SU-DHL-6 (cell line): Measurements from ENCODE around the gene ZNF311.

Source experiments
- H2AFZ ChIP-seq: fragments of 200-600 bp; sonication (generic); 2 replicates; pipeline ENCODE4 v1.6.1; 2014; ENCODE audit warnings: low read depth, mild to moderate bottlenecking, moderate library complexity, mixed read lengths, antibody characterized with exemption, low read length; ENCODE audit not compliant: severe bottlenecking
- H3F3A ChIP-seq: fragments of 200-600 bp; shearing (Covaris generic); 2 replicates; pipeline ENCODE4 v1.6.0; 2016; ENCODE audit warnings: antibody characterized with exemption, mild to moderate bottlenecking; ENCODE audit not compliant: insufficient read depth
- H3K27ac ChIP-seq: fragments of 200-600 bp; sonication (generic); 2 replicates; pipeline ENCODE4 v1.5.1; 2016; ENCODE audit warnings: low read depth, mild to moderate bottlenecking, low read length, moderate library complexity, mixed read lengths
- H3K27me3 ChIP-seq: fragments of 200-600 bp; sonication (generic), shearing (Covaris generic); 2 replicates; pipeline ENCODE4 v1.6.0; 2014; ENCODE audit warnings: mild to moderate bottlenecking, low read length
- H3K36me3 ChIP-seq: fragments of 200-600 bp; sonication (generic); 2 replicates; pipeline ENCODE4 v1.6.1; 2014; ENCODE audit warnings: mild to moderate bottlenecking, low read length, mixed read lengths
- H3K4me2 ChIP-seq: fragments of 300-600, 200-600 bp; shearing (Covaris generic), sonication (generic); 2 replicates; pipeline ENCODE4 v1.6.0; 2014; ENCODE audit warnings: low read length, low read depth, mild to moderate bottlenecking; ENCODE audit not compliant: poor library complexity, severe bottlenecking
- H3K4me3 ChIP-seq: fragments of 200-600 bp; sonication (generic); 2 replicates; pipeline ENCODE4 v1.5.1; 2014; ENCODE audit warnings: antibody characterized with exemption, low read length, mild to moderate bottlenecking, mixed read lengths; ENCODE audit not compliant: insufficient read depth, poor library complexity, severe bottlenecking
- H3K79me2 ChIP-seq: fragments of 200-600 bp; sonication (generic); 2 replicates; pipeline ENCODE4 v1.6.1; 2014; ENCODE audit warnings: mild to moderate bottlenecking, low read length, moderate library complexity; ENCODE audit not compliant: insufficient read depth
- H3K9ac ChIP-seq: fragments of 200-600 bp; sonication (generic); 2 replicates; pipeline ENCODE4 v1.7.0; 2014; ENCODE audit warnings: mild to moderate bottlenecking, low read length
- H3K9me2 ChIP-seq: fragments of 200-600 bp; sonication (generic); replicated peaks from 2 replicates; pipeline ENCODE4 v1.6.1; 2014; ENCODE audit warnings: low read length; ENCODE audit not compliant: insufficient read depth
- H3K9me3 ChIP-seq: fragments of 200-600 bp; sonication (generic); 2 replicates; pipeline ENCODE4 v1.6.1; 2014; ENCODE audit warnings: low read length, mixed read lengths; ENCODE audit not compliant: insufficient read depth
- H4K20me1 ChIP-seq: fragments of 200-600 bp; sonication (generic); 2 replicates; pipeline ENCODE4 v1.6.1; 2014; ENCODE audit warnings: low read depth, mild to moderate bottlenecking, antibody characterized with exemption, low read length, moderate library complexity, mixed read lengths
- CTCF ChIP-seq: fragments of 200-600 bp; sonication (generic); IDR thresholded peaks from one replicate; pipeline ENCODE4 v1.5.1; 2017; ENCODE audit warnings: antibody characterized with exemption, mild to moderate bottlenecking, low read length, moderate library complexity; ENCODE audit not compliant: insufficient read depth, poor library complexity, severe bottlenecking
- EZH2phosphoT487 ChIP-seq: fragments of 200-600 bp; sonication (generic), shearing (Covaris generic); conservative IDR thresholded peaks from 2 replicates; pipeline ENCODE4 v1.6.1; 2018; ENCODE audit warnings: mild to moderate bottlenecking, antibody characterized with exemption, low read length, moderate library complexity, mixed read lengths

Gene ZNF311

GRCh38 chr6:28988536-28989311, 16.4 kb downstream of the ZNF311 start:
- Histone ChIP-seq H3K4me2 (no peak overlapping the region), H3K9me2 (no peaks in the 10 kb centered on the region), H3K9ac (no peak overlapping the region), H3K36me3 (no peaks in the 10 kb centered on the region), H2AFZ (no peak overlapping the region), H3K27me3 (no peaks in the 10 kb centered on the region), H3K27ac (no peak overlapping the region), H3K9me3 (no peaks in the 10 kb centered on the region), H4K20me1 (no peaks in the 10 kb centered on the region), H3F3A (no peaks in the 10 kb centered on the region), H3K79me2 (no peaks in the 10 kb centered on the region), H3K4me3 (no peak overlapping the region)
- TF ChIP-seq EZH2phosphoT487, result no peak
- no peak for TF ChIP-seq CTCF

GRCh38 chr6:28985462-28986164, 19.5 kb downstream of the ZNF311 start:
- H3K36me3 ChIP-seq, result no peaks in the 10 kb centered on the region
- H3K4me3 ChIP-seq, result no peak overlapping the region
- H3K9me2 ChIP-seq, result no peaks in the 10 kb centered on the region
- H3K79me2 ChIP-seq, result no peaks in the 10 kb centered on the region
- H3K4me2 ChIP-seq, result no peak overlapping the region
- H3K27me3 ChIP-seq, result no peaks in the 10 kb centered on the region
- peaks cover 17% of the 10 kb centered on the region for H3F3A ChIP-seq
- H3K9me3 ChIP-seq, result no peaks in the 10 kb centered on the region
- no peaks in the 10 kb centered on the region for H4K20me1 ChIP-seq
- H3K9ac ChIP-seq, result no peak overlapping the region
- no peak for TF ChIP-seq EZH2phosphoT487
- no peak for TF ChIP-seq CTCF
- H3K27ac ChIP-seq, result no peak overlapping the region
- H2AFZ ChIP-seq, result no peak overlapping the region

GRCh38 chr6:28983838-28984237, 21.3 kb downstream of the ZNF311 start:
- H3K27ac ChIP-seq, result no peak overlapping the region
- H3K9me2 ChIP-seq, result no peaks in the 10 kb centered on the region
- H3K4me2 ChIP-seq, result no peak overlapping the region
- no peak overlapping the region for H3K4me3 ChIP-seq
- H4K20me1 ChIP-seq, result no peaks in the 10 kb centered on the region
- peaks cover 22% of the 10 kb centered on the region for H3F3A ChIP-seq
- H3K9me3 ChIP-seq, result no peaks in the 10 kb centered on the region
- no peak for TF ChIP-seq CTCF
- no peak for TF ChIP-seq EZH2phosphoT487
- no peak overlapping the region for H3K9ac ChIP-seq
- no peaks in the 10 kb centered on the region for H3K36me3 ChIP-seq
- H3K79me2 ChIP-seq, result no peaks in the 10 kb centered on the region
- no peaks in the 10 kb centered on the region for H3K27me3 ChIP-seq
- no peak overlapping the region for H2AFZ ChIP-seq
